ENCODE data around the gene JAKMIP1.

JAKMIP1 gene

DNA sequence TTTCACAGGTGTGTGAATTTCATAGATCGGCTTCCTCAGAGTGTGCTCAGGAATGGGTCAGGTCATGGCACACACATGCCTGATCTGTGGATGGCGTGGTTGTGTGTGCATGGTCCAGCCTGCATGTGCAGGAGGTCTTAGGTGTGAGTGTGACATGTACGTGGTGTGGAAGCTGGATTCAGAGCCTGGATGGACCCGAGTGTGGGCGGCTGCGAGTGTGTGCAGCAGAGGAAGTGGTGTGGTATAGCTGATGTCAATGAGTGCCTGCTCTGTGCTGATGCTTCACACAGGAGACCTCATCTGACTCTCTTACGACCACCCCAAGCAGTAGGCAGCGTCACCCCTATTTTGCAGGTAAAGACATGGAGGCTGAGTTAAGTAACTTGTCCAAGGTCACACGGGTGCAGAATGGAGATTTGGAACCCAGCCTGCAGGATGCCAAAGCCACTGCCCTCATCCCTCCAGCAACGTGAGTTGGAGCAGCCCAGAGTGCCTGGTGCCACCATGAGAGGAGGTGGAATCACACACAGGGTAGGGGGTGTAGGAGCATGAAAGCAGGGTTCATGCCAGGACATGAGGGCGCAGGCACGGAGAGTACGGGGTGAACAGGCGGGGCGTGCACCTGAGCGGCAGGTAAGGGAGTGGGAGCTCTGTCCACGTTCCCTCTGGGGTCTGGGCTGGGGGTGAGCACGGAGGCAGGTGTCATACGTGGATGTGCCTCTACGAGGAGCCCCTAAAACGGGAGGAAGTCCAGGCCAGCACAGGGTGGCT is 157.9 kb downstream of the JAKMIP1 start:
- DNase-seq (ENCODE audit: low read depth), result no peak
- no peak for TF ChIP-seq CTCF (conservative IDR thresholded peaks at IDR 0.05; ENCODE audit: low read depth, low read length)

DNA sequence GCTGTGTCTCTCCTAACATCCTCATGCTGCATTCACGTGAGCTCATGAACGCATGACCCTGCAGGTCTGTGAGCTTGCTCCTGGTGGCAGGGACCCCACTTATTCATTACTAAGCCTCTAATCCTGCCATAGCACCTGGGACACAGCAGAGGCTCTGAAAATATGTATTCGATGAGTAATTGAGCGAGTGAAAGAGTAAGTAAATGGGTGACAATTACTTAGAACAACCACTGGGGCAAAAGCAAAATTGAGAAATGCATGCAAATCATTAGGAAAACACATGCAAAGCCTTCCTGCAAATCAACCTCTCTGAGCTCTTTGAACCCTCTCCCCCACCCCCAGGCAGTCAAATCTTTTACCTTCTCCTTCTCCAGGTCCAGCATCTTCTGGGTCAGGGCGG is 158.5 kb downstream of the JAKMIP1 start:
- TF ChIP-seq CTCF (conservative IDR thresholded peaks at IDR 0.05; ENCODE audit: low read depth, low read length), result no peak
- no peak overlapping the region for H3K4me3 ChIP-seq (ENCODE audit: low read length)
- DNase-seq (ENCODE audit: low read depth), result no peak

More for the DNA sequence above, 157.9 kb downstream of the JAKMIP1 start:
- no peak overlapping the region for H3K4me3 ChIP-seq (ENCODE audit: low read length)

- H3K4me3 ChIP-seq (ENCODE audit: low read length), result no peak overlapping the region
- DNase-seq (ENCODE audit: low read depth), result no peak
- no peak for TF ChIP-seq CTCF (conservative IDR thresholded peaks at IDR 0.05; ENCODE audit: low read depth, low read length)
Observed at GRCh38 chr4:6038711-6039110, 161.6 kb downstream of the JAKMIP1 start.

DNA sequence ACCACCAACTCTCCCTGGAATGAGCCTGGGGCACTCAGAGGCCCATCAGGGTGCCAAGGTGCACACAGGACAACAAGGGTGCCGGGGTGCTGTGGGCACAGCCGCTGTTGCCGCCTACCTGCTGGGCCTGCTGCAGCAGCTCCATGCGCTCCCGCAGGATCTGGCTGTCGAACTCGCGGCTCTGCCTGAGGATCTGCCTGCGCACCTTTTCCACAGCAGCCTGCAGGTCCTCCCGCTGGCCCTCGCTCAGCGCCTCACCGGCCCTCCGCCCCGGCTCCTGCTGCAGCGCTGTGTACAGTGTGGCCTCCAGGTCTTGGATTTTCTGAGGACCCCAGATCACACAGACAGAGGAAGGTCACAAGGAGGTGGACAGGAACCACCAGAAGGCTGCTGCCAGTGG is 164.6 kb downstream of the JAKMIP1 start:
- no peak for DNase-seq (ENCODE audit: low read depth)
- H3K4me3 ChIP-seq (ENCODE audit: low read length), result no peak overlapping the region
- no peak for TF ChIP-seq CTCF (conservative IDR thresholded peaks at IDR 0.05; ENCODE audit: low read depth, low read length)

DNA sequence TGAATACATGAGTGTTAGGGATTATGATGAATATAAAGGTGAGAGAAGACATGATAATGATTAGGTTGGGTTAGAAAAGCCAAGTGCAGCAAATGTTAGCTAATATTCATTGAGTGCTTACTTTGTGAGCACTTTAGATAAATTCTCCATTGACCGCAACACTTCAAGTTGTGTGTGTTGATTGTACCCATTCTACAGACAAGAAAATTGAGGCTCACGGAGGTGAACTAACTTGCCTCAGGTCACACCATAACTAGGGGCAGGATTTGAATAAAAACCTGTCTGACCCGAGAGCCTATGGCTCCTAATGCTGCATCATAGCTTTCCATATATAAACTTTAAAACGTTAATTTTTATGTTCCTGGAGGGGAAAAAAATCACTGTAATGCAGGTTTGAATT is 167.0 kb downstream of the JAKMIP1 start:
- H3K4me3 ChIP-seq (ENCODE audit: low read length), result no peak overlapping the region
- DNase-seq (ENCODE audit: low read depth), result no peak
- TF ChIP-seq CTCF (conservative IDR thresholded peaks at IDR 0.05; ENCODE audit: low read depth, low read length), result no peak

GRCh38 chr4:6032249-6033244 is 167.8 kb downstream of the JAKMIP1 start:
- no peak for TF ChIP-seq CTCF (conservative IDR thresholded peaks at IDR 0.05; ENCODE audit: low read depth, low read length)
- DNase-seq (ENCODE audit: low read depth), result no peak
- H3K4me3 ChIP-seq (ENCODE audit: low read length), result no peak overlapping the region

All from retinal pigment epithelial cell (primary cell).